HEK293 (cell line): ENCODE data around the gene IL23A.
A peak's percentile ranks its signal among the peaks of the same experiment; 100 is the strongest.

ENCODE experiments used
- CTCF ChIA-PET: fragments of 350-600 bp; formaldehyde crosslinking; extraction: SDS; loops from one replicate; lab custom pipeline; 2021; ENCODE audit warnings: antibody characterized with exemption; lab: Yijun Ruan, JAX
- POLR2A ChIA-PET: fragments of 300-600 bp; formaldehyde crosslinking; extraction: SDS; loops from one replicate; lab custom pipeline; 2020; ENCODE audit warnings: antibody characterized with exemption, inconsistent platforms; lab: Yijun Ruan, JAX
- H3K27ac ChIP-seq: fragments of 200-500 bp; sonication (Bioruptor generic); 2 replicates; pipeline ENCODE4 v1.5.1; 2014; ENCODE audit warnings: low read depth, low read length, control low read depth, inconsistent platforms; ENCODE audit errors: extremely low read depth
- H3K36me3 ChIP-seq, 2 experiments: fragments of 200-500 bp in 1 of 2; sonication (Bioruptor generic) in 1 of 2; 1 replicate in 1 of 2; 2 replicates in 1 of 2; pipeline ENCODE4 v1.5.1; 2014 to 2017; ENCODE audit warnings: inconsistent platforms in 2 of 2, low read length in 2 of 2; ENCODE audit not compliant: control insufficient read depth in 2 of 2, insufficient read depth in 1 of 2
- H3K4me1 ChIP-seq: fragments of 200-500 bp; sonication (Bioruptor generic); 2 replicates; pipeline ENCODE4 v1.5.1; 2014; ENCODE audit warnings: mild to moderate bottlenecking, low read length, inconsistent platforms; ENCODE audit not compliant: control insufficient read depth, insufficient read depth
- H3K4me3 ChIP-seq: 2 replicates; pipeline ENCODE4 v1.5.1; 2011; ENCODE audit warnings: low read depth, mild to moderate bottlenecking, control low read depth, low read length, moderate library complexity
- H3K9me3 ChIP-seq: fragments of 200-500 bp; sonication (Bioruptor generic); 2 replicates; pipeline ENCODE4 v1.5.1; 2014; ENCODE audit warnings: low read depth, low read length, inconsistent platforms; ENCODE audit not compliant: control insufficient read depth, insufficient read depth
- KLF7 ChIP-seq: fragments of 450-650 bp; formaldehyde crosslinking; IDR thresholded peaks from 2 replicates; pipeline ENCODE4 v1.5.1; 2016; ENCODE audit warnings: missing biosample characterization, missing genetic modification characterization, borderline replicate concordance
- KLF8 ChIP-seq: fragments of 450-650 bp; formaldehyde crosslinking; IDR thresholded peaks from 2 replicates; pipeline ENCODE4 v1.5.1; 2016; ENCODE audit warnings: missing biosample characterization, missing genetic modification characterization
- KLF9 ChIP-seq: fragments of 450-650 bp; formaldehyde crosslinking; IDR thresholded peaks from 2 replicates; pipeline ENCODE4 v1.5.1; 2016; ENCODE audit warnings: missing biosample characterization, missing genetic modification characterization, low read depth
- PRDM6 ChIP-seq: fragments of 450-650 bp; formaldehyde crosslinking; IDR thresholded peaks from 2 replicates; pipeline ENCODE4 v1.5.1; 2017; ENCODE audit warnings: missing biosample characterization, missing genetic modification characterization
- SETDB1 ChIP-seq: IDR thresholded peaks from one replicate; pipeline ENCODE4 v1.6.1; 2017; ENCODE audit warnings: mild to moderate bottlenecking, low read length, moderate library complexity, mixed read lengths; ENCODE audit not compliant: insufficient read length
- ZFP3 ChIP-seq: fragments of 450-650 bp; formaldehyde crosslinking; IDR thresholded peaks from 2 replicates; pipeline ENCODE4 v1.5.1; 2016; ENCODE audit warnings: low read depth, missing biosample characterization, missing genetic modification characterization
- ZFP69B ChIP-seq: fragments of 450-650 bp; formaldehyde crosslinking; IDR thresholded peaks from 2 replicates; pipeline ENCODE4 v1.5.1; 2016; ENCODE audit warnings: missing biosample characterization, missing genetic modification characterization
- ZNF138 ChIP-seq: fragments of 450-650 bp; formaldehyde crosslinking; IDR thresholded peaks from 2 replicates; pipeline ENCODE4 v1.5.1; 2016; ENCODE audit warnings: missing biosample characterization, missing genetic modification characterization, borderline replicate concordance
- ZNF148 ChIP-seq: fragments of 450-650 bp; formaldehyde crosslinking; IDR thresholded peaks from 2 replicates; pipeline ENCODE4 v1.5.0; 2017; ENCODE audit warnings: missing biosample characterization, missing genetic modification characterization, borderline replicate concordance
- ZNF184 ChIP-seq: fragments of 450-650 bp; IDR thresholded peaks from 2 replicates; pipeline ENCODE4 v1.5.1; 2018; ENCODE audit warnings: missing biosample characterization, mild to moderate bottlenecking, missing genetic modification characterization
- ZNF23 ChIP-seq: fragments of 450-650 bp; formaldehyde crosslinking; IDR thresholded peaks from 2 replicates; pipeline ENCODE4 v1.5.1; 2016; ENCODE audit warnings: missing biosample characterization, missing genetic modification characterization, borderline replicate concordance
- ZNF24 ChIP-seq: fragments of 450-650 bp; formaldehyde crosslinking; IDR thresholded peaks from 2 replicates; pipeline ENCODE4 v1.5.1; 2016; ENCODE audit warnings: missing biosample characterization, missing genetic modification characterization
- ZNF423 ChIP-seq: fragments of 450-650 bp; formaldehyde crosslinking; IDR thresholded peaks from 2 replicates; pipeline ENCODE4 v1.5.1; 2016; ENCODE audit warnings: missing biosample characterization, missing genetic modification characterization
- ZNF544 ChIP-seq: fragments of 450-650 bp; formaldehyde crosslinking; IDR thresholded peaks from 2 replicates; pipeline ENCODE4 v1.5.0; 2017; ENCODE audit warnings: missing biosample characterization, missing genetic modification characterization
- ZNF561 ChIP-seq: fragments of 450-650 bp; IDR thresholded peaks from 2 replicates; pipeline ENCODE4 v1.5.1; 2018; ENCODE audit warnings: missing biosample characterization, missing genetic modification characterization, borderline replicate concordance
- ZNF660 ChIP-seq: fragments of 450-650 bp; IDR thresholded peaks from 2 replicates; pipeline ENCODE4 v1.5.1; 2018; ENCODE audit warnings: missing biosample characterization, mild to moderate bottlenecking, missing genetic modification characterization
- ZNF785 ChIP-seq: fragments of 450-650 bp; formaldehyde crosslinking; IDR thresholded peaks from 2 replicates; pipeline ENCODE4 v1.5.1; 2016; ENCODE audit warnings: missing biosample characterization, missing genetic modification characterization
- ZSCAN16 ChIP-seq: fragments of 450-650 bp; formaldehyde crosslinking; IDR thresholded peaks from 2 replicates; pipeline ENCODE4 v1.5.1; 2016; ENCODE audit warnings: missing biosample characterization, missing genetic modification characterization
- TF ChIP-seq, protein P1 (sequence below): fragments of 450-650 bp; formaldehyde crosslinking; IDR thresholded peaks from 2 replicates; pipeline ENCODE4 v1.5.1; 2017; ENCODE audit warnings: missing biosample characterization, missing genetic modification characterization
- TF ChIP-seq, protein P2 (sequence below): sonication (generic); formaldehyde crosslinking; IDR thresholded peaks from 2 replicates; pipeline ENCODE4 v1.8.1; 2022; ENCODE audit warnings: mild to moderate bottlenecking, moderate library complexity, missing genetic modification reagents
- TF ChIP-seq, protein P3 (sequence below): fragments of 450-650 bp; formaldehyde crosslinking; IDR thresholded peaks from 2 replicates; pipeline ENCODE4 v1.5.1; 2016; ENCODE audit warnings: missing biosample characterization, missing genetic modification characterization

IL23A gene

GRCh38 chr12:56326533-56326932 is 12.2 kb upstream of the IL23A start:
- no peaks in the 10 kb centered on the region for H3K9me3 ChIP-seq
- TF ChIP-seq, protein P1, sequence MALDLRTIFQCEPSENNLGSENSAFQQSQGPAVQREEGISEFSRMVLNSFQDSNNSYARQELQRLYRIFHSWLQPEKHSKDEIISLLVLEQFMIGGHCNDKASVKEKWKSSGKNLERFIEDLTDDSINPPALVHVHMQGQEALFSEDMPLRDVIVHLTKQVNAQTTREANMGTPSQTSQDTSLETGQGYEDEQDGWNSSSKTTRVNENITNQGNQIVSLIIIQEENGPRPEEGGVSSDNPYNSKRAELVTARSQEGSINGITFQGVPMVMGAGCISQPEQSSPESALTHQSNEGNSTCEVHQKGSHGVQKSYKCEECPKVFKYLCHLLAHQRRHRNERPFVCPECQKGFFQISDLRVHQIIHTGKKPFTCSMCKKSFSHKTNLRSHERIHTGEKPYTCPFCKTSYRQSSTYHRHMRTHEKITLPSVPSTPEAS (tag by site-specific recombination) = no peak
- TF ChIP-seq ZNF660 (no peak), ZNF544 (tag by site-specific recombination) (peak; percentile 36; the same call in 1 of the 2 replicates), ZNF23 (tag by site-specific recombination) (no peak)
- TF ChIP-seq, protein P2, sequence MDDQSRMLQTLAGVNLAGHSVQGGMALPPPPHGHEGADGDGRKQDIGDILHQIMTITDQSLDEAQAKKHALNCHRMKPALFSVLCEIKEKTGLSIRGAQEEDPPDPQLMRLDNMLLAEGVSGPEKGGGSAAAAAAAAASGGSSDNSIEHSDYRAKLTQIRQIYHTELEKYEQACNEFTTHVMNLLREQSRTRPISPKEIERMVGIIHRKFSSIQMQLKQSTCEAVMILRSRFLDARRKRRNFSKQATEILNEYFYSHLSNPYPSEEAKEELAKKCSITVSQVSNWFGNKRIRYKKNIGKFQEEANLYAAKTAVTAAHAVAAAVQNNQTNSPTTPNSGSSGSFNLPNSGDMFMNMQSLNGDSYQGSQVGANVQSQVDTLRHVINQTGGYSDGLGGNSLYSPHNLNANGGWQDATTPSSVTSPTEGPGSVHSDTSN (CRISPR knock-in tag) = no peak
- no peak overlapping the region for H3K4me3 ChIP-seq
- no peaks in the 10 kb centered on the region for H3K4me1 ChIP-seq
- no peak overlapping the region for H3K27ac ChIP-seq
- ChIA-PET POLR2A (no interaction called here), CTCF (no interaction called here)
- peaks cover 19 to 71% of the 10 kb centered on the region in 2 experiments for H3K36me3 ChIP-seq

GRCh38 chr12:56330936-56331490 is 7.7 kb upstream of the IL23A start:
- Histone ChIP-seq H3K36me3 (peaks cover 5 to 28% of the 10 kb centered on the region in 2 experiments), H3K27ac (no peak overlapping the region), H3K4me1 (peaks cover 5% of the 10 kb centered on the region), H3K4me3 (no peak overlapping the region), H3K9me3 (no peaks in the 10 kb centered on the region)
- TF ChIP-seq ZNF184 (tag by site-specific recombination) (no peak), KLF9 (tag by site-specific recombination) (no peak), ZFP3 (tag by site-specific recombination) (no peak), ZNF148 (tag by site-specific recombination) (no peak), ZSCAN16 (tag by site-specific recombination) (no peak), SETDB1 (no peak), ZNF138 (tag by site-specific recombination) (no peak), PRDM6 (tag by site-specific recombination) (no peak), ZFP69B (tag by site-specific recombination) (no peak), ZNF423 (tag by site-specific recombination) (no peak), KLF7 (tag by site-specific recombination) (no peak), ZNF785 (tag by site-specific recombination) (no peak), ZNF24 (tag by site-specific recombination) (no peak), ZNF561 (tag by site-specific recombination) (no peak), ZNF544 (tag by site-specific recombination) (no peak), KLF8 (no peak)
- TF ChIP-seq, protein P3, sequence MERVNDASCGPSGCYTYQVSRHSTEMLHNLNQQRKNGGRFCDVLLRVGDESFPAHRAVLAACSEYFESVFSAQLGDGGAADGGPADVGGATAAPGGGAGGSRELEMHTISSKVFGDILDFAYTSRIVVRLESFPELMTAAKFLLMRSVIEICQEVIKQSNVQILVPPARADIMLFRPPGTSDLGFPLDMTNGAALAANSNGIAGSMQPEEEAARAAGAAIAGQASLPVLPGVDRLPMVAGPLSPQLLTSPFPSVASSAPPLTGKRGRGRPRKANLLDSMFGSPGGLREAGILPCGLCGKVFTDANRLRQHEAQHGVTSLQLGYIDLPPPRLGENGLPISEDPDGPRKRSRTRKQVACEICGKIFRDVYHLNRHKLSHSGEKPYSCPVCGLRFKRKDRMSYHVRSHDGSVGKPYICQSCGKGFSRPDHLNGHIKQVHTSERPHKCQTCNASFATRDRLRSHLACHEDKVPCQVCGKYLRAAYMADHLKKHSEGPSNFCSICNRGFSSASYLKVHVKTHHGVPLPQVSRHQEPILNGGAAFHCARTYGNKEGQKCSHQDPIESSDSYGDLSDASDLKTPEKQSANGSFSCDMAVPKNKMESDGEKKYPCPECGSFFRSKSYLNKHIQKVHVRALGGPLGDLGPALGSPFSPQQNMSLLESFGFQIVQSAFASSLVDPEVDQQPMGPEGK (tag by site-specific recombination) = no peak
- CTCF ChIA-PET = no interaction called here
- POLR2A ChIA-PET = interaction anchor here (1.9 kb wide), 1 partner anchor 15 kb away, joined by 7 read pairs; the partner anchor contains the start of gene CNPY2
